H1 (cell line): ENCODE measurements around the gene OR12D1. TPM values are rescaled to one million over a fixed set of nuclear protein-coding genes. Genes with fewer than 3 reads are reported as not detected.

Experiments
- BACH1 ChIP-seq: IDR thresholded peaks from 2 replicates; pipeline ENCODE4 v1.6.1; 2012; ENCODE audit warnings: low read length, improper control_type of control experiment
- CBX5 ChIP-seq: fragments of 300-800, 300-1000 bp; sonication (generic); IDR thresholded peaks from 2 replicates; pipeline ENCODE4 v1.7.1; 2016; ENCODE audit warnings: antibody characterized with exemption, low read length, low read depth
- EGR1 ChIP-seq: IDR thresholded peaks from 2 replicates; pipeline ENCODE4 v1.6.1; 2011; ENCODE audit warnings: low read depth, low read length, borderline replicate concordance
- FOSL1 ChIP-seq: IDR thresholded peaks from 2 replicates; pipeline ENCODE4 v1.6.1; 2011; ENCODE audit warnings: mild to moderate bottlenecking, low read depth, low read length, moderate library complexity; ENCODE audit not compliant: insufficient read depth
- SUZ12 ChIP-seq: fragments of 200-600 bp; sonication (generic); IDR thresholded peaks from 2 replicates; pipeline ENCODE4 v1.6.1; 2012; ENCODE audit warnings: mild to moderate bottlenecking, inconsistent platforms, low read length, moderate library complexity, mixed read lengths
- TBP ChIP-seq: IDR thresholded peaks from 2 replicates; pipeline ENCODE4 v1.6.1; 2011; ENCODE audit warnings: low read depth, low read length, improper control_type of control experiment
- TCF12 ChIP-seq: IDR thresholded peaks from 2 replicates; pipeline ENCODE4 v1.6.1; 2011; ENCODE audit warnings: low read depth, mild to moderate bottlenecking, low read length
- ZNF274 ChIP-seq: IDR thresholded peaks from 2 replicates; pipeline ENCODE4 v1.7.0; 2012; ENCODE audit warnings: low read length, borderline replicate concordance; ENCODE audit errors: extremely low read depth
- polyA plus RNA-seq, 7 experiments: library from polyadenylated mRNA; depleted of rRNA in 3 of 7; stranded (reverse) in 5 of 7; unstranded in 2 of 7; fragments of >200 nt in 5 of 7; fragments of 200-250 nt in 2 of 7; gene quantifications; 1 replicate in 5 of 7; 2 replicates in 1 of 7; 4 replicates in 1 of 7; pipeline versions ENCODE4 v1.2.1 to v1.2.3, GENCODE V29; 2011 to 2013; ENCODE audit warnings: missing spikeins in 2 of 7, mixed read lengths in 2 of 7
- total RNA-seq: library from RNA; stranded (reverse); fragmentation: NEBNext Ultra II Directional; extraction: Animal tissue kit (Norgen Biotek cat#: 25700); gene quantifications from 2 replicates; pipeline ENCODE4 v1.2.1, GENCODE V29; 2021
- TF ChIP-seq, protein P1 (sequence below): fragments of 300-600 bp; sonication (generic); IDR thresholded peaks from 2 replicates; pipeline ENCODE4 v1.7.1; 2012; ENCODE audit warnings: low read length, moderate library complexity, mild to moderate bottlenecking, inconsistent platforms; ENCODE audit not compliant: insufficient replicate concordance
- TF ChIP-seq, protein P2 (sequence below): IDR thresholded peaks from 2 replicates; pipeline ENCODE4 v1.6.1; 2011; ENCODE audit warnings: low read depth, mild to moderate bottlenecking, low read length; ENCODE audit not compliant: insufficient read depth

OR12D1 gene
- total and polyA plus RNA-seq, 2 of the 8 experiments (the other 6 are each of a cell fraction or from before 2014, with no cell fraction given) = not detected

DNA sequence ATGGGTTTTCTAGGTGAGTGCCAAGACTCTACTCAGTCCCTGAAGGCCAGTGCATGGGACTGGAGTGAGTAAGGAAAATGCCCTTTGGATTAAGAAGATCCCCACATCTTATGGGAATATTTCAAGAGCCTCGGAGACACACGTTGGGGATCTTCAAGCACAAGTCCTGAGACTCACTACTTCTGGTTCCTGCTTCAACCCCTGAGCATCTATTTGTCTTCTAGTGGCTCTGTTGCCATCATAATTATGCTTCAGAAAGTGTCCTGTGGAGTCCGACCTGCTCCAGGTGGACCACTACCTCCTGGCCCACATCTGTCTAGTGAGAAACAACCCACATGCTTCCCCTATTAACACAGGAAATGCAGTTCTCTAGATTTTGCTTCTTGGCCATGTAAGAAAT lies 46.0 kb upstream of the OR12D1 start, which contains the start of gene OR5V1 (continued):
- TF ChIP-seq, protein P1, sequence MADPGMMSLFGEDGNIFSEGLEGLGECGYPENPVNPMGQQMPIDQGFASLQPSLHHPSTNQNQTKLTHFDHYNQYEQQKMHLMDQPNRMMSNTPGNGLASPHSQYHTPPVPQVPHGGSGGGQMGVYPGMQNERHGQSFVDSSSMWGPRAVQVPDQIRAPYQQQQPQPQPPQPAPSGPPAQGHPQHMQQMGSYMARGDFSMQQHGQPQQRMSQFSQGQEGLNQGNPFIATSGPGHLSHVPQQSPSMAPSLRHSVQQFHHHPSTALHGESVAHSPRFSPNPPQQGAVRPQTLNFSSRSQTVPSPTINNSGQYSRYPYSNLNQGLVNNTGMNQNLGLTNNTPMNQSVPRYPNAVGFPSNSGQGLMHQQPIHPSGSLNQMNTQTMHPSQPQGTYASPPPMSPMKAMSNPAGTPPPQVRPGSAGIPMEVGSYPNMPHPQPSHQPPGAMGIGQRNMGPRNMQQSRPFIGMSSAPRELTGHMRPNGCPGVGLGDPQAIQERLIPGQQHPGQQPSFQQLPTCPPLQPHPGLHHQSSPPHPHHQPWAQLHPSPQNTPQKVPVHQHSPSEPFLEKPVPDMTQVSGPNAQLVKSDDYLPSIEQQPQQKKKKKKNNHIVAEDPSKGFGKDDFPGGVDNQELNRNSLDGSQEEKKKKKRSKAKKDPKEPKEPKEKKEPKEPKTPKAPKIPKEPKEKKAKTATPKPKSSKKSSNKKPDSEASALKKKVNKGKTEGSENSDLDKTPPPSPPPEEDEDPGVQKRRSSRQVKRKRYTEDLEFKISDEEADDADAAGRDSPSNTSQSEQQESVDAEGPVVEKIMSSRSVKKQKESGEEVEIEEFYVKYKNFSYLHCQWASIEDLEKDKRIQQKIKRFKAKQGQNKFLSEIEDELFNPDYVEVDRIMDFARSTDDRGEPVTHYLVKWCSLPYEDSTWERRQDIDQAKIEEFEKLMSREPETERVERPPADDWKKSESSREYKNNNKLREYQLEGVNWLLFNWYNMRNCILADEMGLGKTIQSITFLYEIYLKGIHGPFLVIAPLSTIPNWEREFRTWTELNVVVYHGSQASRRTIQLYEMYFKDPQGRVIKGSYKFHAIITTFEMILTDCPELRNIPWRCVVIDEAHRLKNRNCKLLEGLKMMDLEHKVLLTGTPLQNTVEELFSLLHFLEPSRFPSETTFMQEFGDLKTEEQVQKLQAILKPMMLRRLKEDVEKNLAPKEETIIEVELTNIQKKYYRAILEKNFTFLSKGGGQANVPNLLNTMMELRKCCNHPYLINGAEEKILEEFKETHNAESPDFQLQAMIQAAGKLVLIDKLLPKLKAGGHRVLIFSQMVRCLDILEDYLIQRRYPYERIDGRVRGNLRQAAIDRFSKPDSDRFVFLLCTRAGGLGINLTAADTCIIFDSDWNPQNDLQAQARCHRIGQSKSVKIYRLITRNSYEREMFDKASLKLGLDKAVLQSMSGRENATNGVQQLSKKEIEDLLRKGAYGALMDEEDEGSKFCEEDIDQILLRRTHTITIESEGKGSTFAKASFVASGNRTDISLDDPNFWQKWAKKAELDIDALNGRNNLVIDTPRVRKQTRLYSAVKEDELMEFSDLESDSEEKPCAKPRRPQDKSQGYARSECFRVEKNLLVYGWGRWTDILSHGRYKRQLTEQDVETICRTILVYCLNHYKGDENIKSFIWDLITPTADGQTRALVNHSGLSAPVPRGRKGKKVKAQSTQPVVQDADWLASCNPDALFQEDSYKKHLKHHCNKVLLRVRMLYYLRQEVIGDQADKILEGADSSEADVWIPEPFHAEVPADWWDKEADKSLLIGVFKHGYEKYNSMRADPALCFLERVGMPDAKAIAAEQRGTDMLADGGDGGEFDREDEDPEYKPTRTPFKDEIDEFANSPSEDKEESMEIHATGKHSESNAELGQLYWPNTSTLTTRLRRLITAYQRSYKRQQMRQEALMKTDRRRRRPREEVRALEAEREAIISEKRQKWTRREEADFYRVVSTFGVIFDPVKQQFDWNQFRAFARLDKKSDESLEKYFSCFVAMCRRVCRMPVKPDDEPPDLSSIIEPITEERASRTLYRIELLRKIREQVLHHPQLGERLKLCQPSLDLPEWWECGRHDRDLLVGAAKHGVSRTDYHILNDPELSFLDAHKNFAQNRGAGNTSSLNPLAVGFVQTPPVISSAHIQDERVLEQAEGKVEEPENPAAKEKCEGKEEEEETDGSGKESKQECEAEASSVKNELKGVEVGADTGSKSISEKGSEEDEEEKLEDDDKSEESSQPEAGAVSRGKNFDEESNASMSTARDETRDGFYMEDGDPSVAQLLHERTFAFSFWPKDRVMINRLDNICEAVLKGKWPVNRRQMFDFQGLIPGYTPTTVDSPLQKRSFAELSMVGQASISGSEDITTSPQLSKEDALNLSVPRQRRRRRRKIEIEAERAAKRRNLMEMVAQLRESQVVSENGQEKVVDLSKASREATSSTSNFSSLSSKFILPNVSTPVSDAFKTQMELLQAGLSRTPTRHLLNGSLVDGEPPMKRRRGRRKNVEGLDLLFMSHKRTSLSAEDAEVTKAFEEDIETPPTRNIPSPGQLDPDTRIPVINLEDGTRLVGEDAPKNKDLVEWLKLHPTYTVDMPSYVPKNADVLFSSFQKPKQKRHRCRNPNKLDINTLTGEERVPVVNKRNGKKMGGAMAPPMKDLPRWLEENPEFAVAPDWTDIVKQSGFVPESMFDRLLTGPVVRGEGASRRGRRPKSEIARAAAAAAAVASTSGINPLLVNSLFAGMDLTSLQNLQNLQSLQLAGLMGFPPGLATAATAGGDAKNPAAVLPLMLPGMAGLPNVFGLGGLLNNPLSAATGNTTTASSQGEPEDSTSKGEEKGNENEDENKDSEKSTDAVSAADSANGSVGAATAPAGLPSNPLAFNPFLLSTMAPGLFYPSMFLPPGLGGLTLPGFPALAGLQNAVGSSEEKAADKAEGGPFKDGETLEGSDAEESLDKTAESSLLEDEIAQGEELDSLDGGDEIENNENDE = no peak
- TF ChIP-seq SUZ12 (no peak), BACH1 (no peak), TCF12 (no peak), CBX5 (no peak), TBP (no peak), ZNF274 (no peak), EGR1 (no peak), FOSL1 (no peak)
- TF ChIP-seq, protein P2, sequence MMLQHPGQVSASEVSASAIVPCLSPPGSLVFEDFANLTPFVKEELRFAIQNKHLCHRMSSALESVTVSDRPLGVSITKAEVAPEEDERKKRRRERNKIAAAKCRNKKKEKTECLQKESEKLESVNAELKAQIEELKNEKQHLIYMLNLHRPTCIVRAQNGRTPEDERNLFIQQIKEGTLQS = no peak
